SK-N-SH (cell line): ENCODE measurements around the gene PARD3B. TPM values are rescaled to one million over a fixed set of nuclear protein-coding genes. Genes with fewer than 3 reads are reported as not detected.

Source experiments
- CTCF ChIA-PET: fragments of 300-600, 350-600 bp; formaldehyde crosslinking; extraction: SDS; loops from one replicate; lab custom pipeline; 2021; lab: Yijun Ruan, JAX
- POLR2A ChIA-PET: fragments of 350-600 bp; sonication (Branson Sonifier 250); formaldehyde crosslinking; extraction: SDS; loops from one replicate; lab custom pipeline; 2020; ENCODE audit warnings: antibody characterized with exemption, inconsistent platforms; lab: Yijun Ruan, JAX
- DNase-seq: peaks from one replicate; pipeline ENCODE4 v3.0.0; 2012
- H2AFZ ChIP-seq: fragments of 200-600 bp; sonication (generic); 2 replicates; pipeline ENCODE4 v1.8.1; 2016; ENCODE audit warnings: antibody characterized with exemption, mild to moderate bottlenecking, low read depth
- H3F3A ChIP-seq: fragments of 200-600 bp; sonication (generic); replicated peaks from 2 replicates; pipeline ENCODE3; 2016; ENCODE audit warnings: antibody characterized with exemption, mild to moderate bottlenecking; ENCODE audit not compliant: insufficient read depth
- H3K27ac ChIP-seq, 2 experiments: fragments of 200-500 bp in 1 of 2; fragments of 200-600 bp in 1 of 2; sonication (Bioruptor generic) in 1 of 2; sonication (generic), shearing (Covaris generic) in 1 of 2; 2 replicates each; pipeline versions ENCODE4 v1.5.1 to v1.6.1; 2014 to 2016; ENCODE audit warnings: low read depth in 2 of 2, inconsistent platforms in 1 of 2, low read length in 1 of 2, mild to moderate bottlenecking in 1 of 2, mixed read lengths in 1 of 2
- H3K27me3 ChIP-seq: fragments of 200-600 bp; sonication (generic), shearing (Covaris generic); 2 replicates; pipeline ENCODE4 v1.6.1; 2016; ENCODE audit warnings: mixed run types; ENCODE audit not compliant: insufficient read depth
- H3K36me3 ChIP-seq, 2 experiments: fragments of 200-500 bp in 1 of 2; fragments of 200-600 bp in 1 of 2; sonication (Bioruptor generic) in 1 of 2; sonication (generic) in 1 of 2; replicated peaks in 1 of 2; 2 replicates each; pipeline versions ENCODE3 to v1.5.1; 2014 to 2016; ENCODE audit warnings: low read length in 1 of 2, mild to moderate bottlenecking in 1 of 2; ENCODE audit not compliant: insufficient read depth in 2 of 2, control insufficient read depth in 1 of 2
- H3K4me1 ChIP-seq, 2 experiments: fragments of 200-500 bp in 1 of 2; fragments of 200-600 bp in 1 of 2; sonication (Bioruptor generic) in 1 of 2; sonication (generic), shearing (Covaris generic) in 1 of 2; 2 replicates each; pipeline versions ENCODE4 v1.5.1 to v1.6.1; 2014 to 2016; ENCODE audit warnings: low read depth in 1 of 2, low read length in 1 of 2, mixed run types in 1 of 2; ENCODE audit not compliant: insufficient read depth in 2 of 2, control insufficient read depth in 1 of 2
- H3K4me2 ChIP-seq: fragments of 200-600 bp; sonication (generic), shearing (Covaris generic); 2 replicates; pipeline ENCODE4 v1.6.1; 2017; ENCODE audit warnings: mixed run types
- H3K4me3 ChIP-seq, 2 experiments: fragments of 200-500 bp in 1 of 2; fragments of 200-600 bp in 1 of 2; sonication (Bioruptor generic) in 1 of 2; sonication (generic), shearing (Covaris generic) in 1 of 2; 2 replicates each; pipeline versions ENCODE4 v1.5.1 to v1.8.1; 2014 to 2016; ENCODE audit warnings: low read depth in 2 of 2, inconsistent platforms in 1 of 2, low read length in 1 of 2, mild to moderate bottlenecking in 1 of 2, mixed read lengths in 1 of 2, moderate library complexity in 1 of 2
- H3K79me2 ChIP-seq: fragments of 200-600 bp; sonication (generic); 2 replicates; pipeline ENCODE4 v1.8.1; 2017; ENCODE audit warnings: mild to moderate bottlenecking; ENCODE audit not compliant: insufficient read depth
- H3K9ac ChIP-seq: fragments of 200-600 bp; sonication (generic); 2 replicates; pipeline ENCODE4 v1.6.1; 2017; ENCODE audit warnings: mixed run types
- H3K9me2 ChIP-seq: fragments of 200-600 bp; sonication (generic); 2 replicates; pipeline ENCODE4 v1.6.1; 2017; ENCODE audit warnings: mixed run types
- H3K9me3 ChIP-seq: fragments of 200-600 bp; sonication (generic); 2 replicates; pipeline ENCODE4 v1.6.1; 2017; ENCODE audit warnings: mixed run types, mild to moderate bottlenecking, moderate library complexity
- H4K20me1 ChIP-seq: fragments of 200-600 bp; sonication (generic); 2 replicates; pipeline ENCODE4 v1.6.1; 2017; ENCODE audit warnings: mild to moderate bottlenecking, mixed run types; ENCODE audit not compliant: insufficient read depth
- CTCF ChIP-seq: fragments of 200-600 bp; sonication (generic); IDR thresholded peaks from 2 replicates; pipeline ENCODE4 v1.6.1; 2017; ENCODE audit warnings: antibody characterized with exemption, mild to moderate bottlenecking, moderate library complexity
- EZH2phosphoT487 ChIP-seq: fragments of 200-600 bp; sonication (generic); IDR thresholded peaks from 2 replicates; pipeline ENCODE4 v1.6.1; 2017; ENCODE audit warnings: low read depth, mixed run types, mild to moderate bottlenecking, antibody characterized with exemption, moderate library complexity, borderline replicate concordance
- FOSL2 ChIP-seq: IDR thresholded peaks from 2 replicates; pipeline ENCODE4 v1.4.0; 2012; ENCODE audit warnings: low read depth, mild to moderate bottlenecking, moderate library complexity, borderline replicate concordance
- FOXJ3 ChIP-seq: sonication (generic); formaldehyde crosslinking; IDR thresholded peaks from 2 replicates; pipeline ENCODE4 v1.5.1; 2020; ENCODE audit warnings: mild to moderate bottlenecking, missing genetic modification reagents
- FOXM1 ChIP-seq: IDR thresholded peaks from 2 replicates; pipeline ENCODE4 v1.4.0; 2012; ENCODE audit warnings: low read depth, mild to moderate bottlenecking
- GABPA ChIP-seq: IDR thresholded peaks from 2 replicates; pipeline ENCODE4 v1.4.0; 2012; ENCODE audit warnings: low read depth, mild to moderate bottlenecking
- MAX ChIP-seq: IDR thresholded peaks from 2 replicates; pipeline ENCODE4 v1.4.0; 2012; ENCODE audit warnings: low read depth
- MEF2A ChIP-seq: IDR thresholded peaks from 2 replicates; pipeline ENCODE4 v1.4.0; 2012; ENCODE audit warnings: low read depth, borderline replicate concordance
- NRF1 ChIP-seq: IDR thresholded peaks from 2 replicates; pipeline ENCODE4 v1.6.1; 2012; ENCODE audit warnings: low read depth, mild to moderate bottlenecking, low read length
- POLR2AphosphoS5 ChIP-seq: IDR thresholded peaks from 2 replicates; pipeline ENCODE4 v1.6.1; 2012; ENCODE audit warnings: low read depth, low read length
- RCOR1 ChIP-seq: fragments of 150-350 bp; IDR thresholded peaks from 2 replicates; pipeline ENCODE4 v1.6.1; 2017; ENCODE audit warnings: antibody characterized with exemption, low read length
- RFX5 ChIP-seq: IDR thresholded peaks from 2 replicates; pipeline ENCODE4 v1.6.1; 2012; ENCODE audit warnings: mild to moderate bottlenecking, improper control_type of control experiment, low read length
- SIN3A ChIP-seq: IDR thresholded peaks from 2 replicates; pipeline ENCODE4 v1.6.1; 2012; ENCODE audit warnings: low read depth, mild to moderate bottlenecking, low read length, moderate library complexity, borderline replicate concordance
- SMC3 ChIP-seq: IDR thresholded peaks from 2 replicates; pipeline ENCODE4 v1.6.1; 2012; ENCODE audit warnings: low read depth, low read length, improper control_type of control experiment
- TCF12 ChIP-seq: IDR thresholded peaks from 2 replicates; pipeline ENCODE4 v1.4.0; 2012
- TEAD4 ChIP-seq: IDR thresholded peaks from 2 replicates; pipeline ENCODE4 v1.4.0; 2012; ENCODE audit warnings: mild to moderate bottlenecking, borderline replicate concordance; ENCODE audit not compliant: insufficient read depth
- USF1 ChIP-seq: IDR thresholded peaks from 2 replicates; pipeline ENCODE4 v1.4.0; 2012; ENCODE audit warnings: low read depth, borderline replicate concordance
- USF2 ChIP-seq: fragments of 150-350 bp; IDR thresholded peaks from 2 replicates; pipeline ENCODE4 v1.6.1; 2017; ENCODE audit warnings: antibody characterized with exemption, low read length, low read depth, borderline replicate concordance
- WGBS: methylation state at CpG from one replicate; pipeline ENCODE4 v1.1.6; 2017; ENCODE audit warnings: low lambda C conversion rate; 5-methylcytosine and 5-hydroxymethylcytosine counted together
- polyA plus RNA-seq, 3 experiments: library from polyadenylated mRNA; depleted of rRNA; stranded (reverse); fragments of >200 nt; gene quantifications; 2 replicates each; pipeline ENCODE4 v1.2.3, GENCODE V29; 2012
- TF ChIP-seq, protein P1 (sequence below): IDR thresholded peaks from 2 replicates; pipeline ENCODE4 v1.4.0; 2012; ENCODE audit warnings: low read depth, borderline replicate concordance
- TF ChIP-seq, protein P2 (sequence below): IDR thresholded peaks from 2 replicates; pipeline ENCODE4; 2012

The PARD3B gene
- polyA plus RNA-seq, 1 of the 3 experiments (the other 2 are of a cell fraction) = 0.87 TPM

DNA sequence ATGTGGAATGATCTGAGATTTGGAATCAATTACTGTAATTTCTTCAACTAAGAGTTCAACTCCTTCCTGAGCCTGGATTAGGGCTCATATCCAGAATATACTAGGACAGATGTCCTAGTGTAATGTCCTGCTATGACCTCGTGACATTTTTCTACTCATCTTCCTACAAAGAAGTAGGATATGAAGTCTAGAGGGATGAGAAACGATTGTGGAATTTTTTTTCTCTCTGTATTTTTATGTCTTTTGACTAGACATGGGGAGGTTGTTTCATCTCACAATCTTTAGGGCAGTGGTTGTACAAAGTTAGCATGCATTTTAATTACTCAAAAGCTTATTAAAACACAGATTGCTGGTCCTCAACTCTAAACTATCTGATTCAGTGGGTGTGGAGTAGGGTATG is 203.0 kb downstream of the PARD3B start:
- Histone ChIP-seq H4K20me1 (no peaks in the 10 kb centered on the region), H3K79me2 (no peaks in the 10 kb centered on the region), H3K9me3 (no peaks in the 10 kb centered on the region), H3K9ac (no peak overlapping the region), H3K36me3 (no peaks in the 10 kb centered on the region), H3K4me2 (no peak overlapping the region), H3K27me3 (no peaks in the 10 kb centered on the region), H3F3A (peaks cover 10% of the 10 kb centered on the region), H3K4me1 (peaks cover 0 to 3% of the 10 kb centered on the region in 2 experiments; a peak in 1 of 4 replicates), H3K27ac (no peak overlapping the region), H3K4me3 (no peak overlapping the region), H3K9me2 (no peaks in the 10 kb centered on the region)
- CTCF ChIA-PET = no interaction called here
- 55% methylated on average over 2 of the region's 2 CpGs for WGBS
- DNase-seq = no peak
- POLR2A ChIA-PET = no interaction called here
- no peak for TF ChIP-seq NRF1
- no peak for TF ChIP-seq FOSL2
- TF ChIP-seq, protein P1, sequence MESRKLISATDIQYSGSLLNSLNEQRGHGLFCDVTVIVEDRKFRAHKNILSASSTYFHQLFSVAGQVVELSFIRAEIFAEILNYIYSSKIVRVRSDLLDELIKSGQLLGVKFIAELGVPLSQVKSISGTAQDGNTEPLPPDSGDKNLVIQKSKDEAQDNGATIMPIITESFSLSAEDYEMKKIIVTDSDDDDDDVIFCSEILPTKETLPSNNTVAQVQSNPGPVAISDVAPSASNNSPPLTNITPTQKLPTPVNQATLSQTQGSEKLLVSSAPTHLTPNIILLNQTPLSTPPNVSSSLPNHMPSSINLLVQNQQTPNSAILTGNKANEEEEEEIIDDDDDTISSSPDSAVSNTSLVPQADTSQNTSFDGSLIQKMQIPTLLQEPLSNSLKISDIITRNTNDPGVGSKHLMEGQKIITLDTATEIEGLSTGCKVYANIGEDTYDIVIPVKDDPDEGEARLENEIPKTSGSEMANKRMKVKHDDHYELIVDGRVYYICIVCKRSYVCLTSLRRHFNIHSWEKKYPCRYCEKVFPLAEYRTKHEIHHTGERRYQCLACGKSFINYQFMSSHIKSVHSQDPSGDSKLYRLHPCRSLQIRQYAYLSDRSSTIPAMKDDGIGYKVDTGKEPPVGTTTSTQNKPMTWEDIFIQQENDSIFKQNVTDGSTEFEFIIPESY = no peak
- no peak for TF ChIP-seq MEF2A
- TF ChIP-seq USF2 = no peak
- no peak for TF ChIP-seq TCF12
- TF ChIP-seq RFX5 = no peak
- TF ChIP-seq, protein P2, sequence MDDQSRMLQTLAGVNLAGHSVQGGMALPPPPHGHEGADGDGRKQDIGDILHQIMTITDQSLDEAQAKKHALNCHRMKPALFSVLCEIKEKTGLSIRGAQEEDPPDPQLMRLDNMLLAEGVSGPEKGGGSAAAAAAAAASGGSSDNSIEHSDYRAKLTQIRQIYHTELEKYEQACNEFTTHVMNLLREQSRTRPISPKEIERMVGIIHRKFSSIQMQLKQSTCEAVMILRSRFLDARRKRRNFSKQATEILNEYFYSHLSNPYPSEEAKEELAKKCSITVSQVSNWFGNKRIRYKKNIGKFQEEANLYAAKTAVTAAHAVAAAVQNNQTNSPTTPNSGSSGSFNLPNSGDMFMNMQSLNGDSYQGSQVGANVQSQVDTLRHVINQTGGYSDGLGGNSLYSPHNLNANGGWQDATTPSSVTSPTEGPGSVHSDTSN = no peak
- TF ChIP-seq RCOR1 = no peak
- no peak for TF ChIP-seq FOXM1
- no peak for TF ChIP-seq SIN3A
- no peak for TF ChIP-seq FOXJ3 (CRISPR knock-in tag)
- no peak for TF ChIP-seq MAX
- no peak for TF ChIP-seq TEAD4
- TF ChIP-seq GABPA = no peak
- TF ChIP-seq EZH2phosphoT487 = no peak
- TF ChIP-seq USF1 = no peak
- TF ChIP-seq SMC3 = no peak
- TF ChIP-seq CTCF = no peak
- no peak for TF ChIP-seq POLR2AphosphoS5
- TF ChIP-seq, all 33 proteins: peak for 0
- H2AFZ ChIP-seq = no peak overlapping the region
